ENCODE data around the gene BMP7.
"Not testable (repeated sequence)": the region's sequence is repeated elsewhere in the genome, so short reads cannot be mapped to it uniquely, and the experiment has no call there.

BMP7 gene

DNA sequence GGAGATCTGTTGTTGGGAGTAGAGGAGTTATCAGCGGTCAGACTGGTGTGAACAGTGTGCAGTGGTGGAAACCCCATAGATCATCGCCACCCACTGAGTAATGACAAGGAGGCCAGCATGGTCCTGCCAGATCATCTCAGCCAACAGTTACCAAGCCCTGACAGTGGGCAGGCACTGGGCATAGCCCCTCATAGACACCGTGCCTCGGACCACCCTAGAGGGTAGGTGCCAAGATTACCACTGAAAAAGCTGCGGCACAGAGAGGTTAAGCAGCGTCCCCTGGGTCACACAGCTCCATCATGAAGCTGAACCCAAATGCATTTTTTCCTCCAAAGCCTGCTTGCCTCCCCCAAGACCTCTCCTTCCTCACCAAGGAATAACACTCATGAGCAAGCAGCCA lies 21.5 kb upstream of the BMP7 start:
- DNase-seq (ENCODE audit: low read depth in 2 of 2), result no peak

DNA sequence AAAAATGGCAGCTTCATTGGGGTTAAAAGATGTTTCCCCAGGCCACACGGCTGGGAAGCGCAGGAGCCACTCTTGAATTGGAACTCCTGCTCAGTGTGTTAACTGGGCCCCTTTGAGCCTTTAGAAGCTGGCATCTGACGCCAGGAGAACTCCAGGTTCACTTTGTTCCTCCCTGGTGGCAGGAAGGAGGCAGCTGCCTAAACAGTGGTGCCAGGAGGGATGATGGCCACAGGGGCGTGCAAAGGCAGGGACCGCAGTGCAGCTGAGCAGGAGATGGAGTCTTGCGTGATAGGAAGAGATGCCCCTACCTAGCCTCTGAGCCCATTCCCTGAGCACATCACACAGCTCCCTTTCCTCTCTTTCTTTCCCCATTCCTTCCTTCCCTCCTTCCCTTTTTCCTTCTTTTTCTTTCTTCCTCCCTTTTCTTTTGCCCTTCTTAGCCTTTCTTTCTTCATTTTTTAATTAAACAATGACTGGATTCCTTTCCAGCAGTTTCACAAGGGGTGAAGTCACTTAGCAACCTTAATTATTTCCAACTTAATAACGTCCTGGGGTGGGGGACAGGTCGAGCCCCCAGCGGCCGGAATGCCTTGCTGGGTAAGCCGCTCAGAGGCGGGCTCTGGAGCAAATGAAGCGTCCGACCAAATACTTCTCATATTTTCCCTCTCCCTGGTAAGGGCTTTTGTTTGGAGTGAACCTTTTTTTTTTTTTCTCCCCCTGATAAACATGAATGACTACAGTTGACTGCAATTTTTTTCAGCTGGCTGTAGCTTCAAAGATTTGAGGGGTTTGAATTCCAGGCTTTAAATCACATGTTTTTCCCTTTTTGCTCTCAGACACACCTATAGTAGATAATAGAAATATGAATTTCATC lies 20.8 kb upstream of the BMP7 start:
- no peak for DNase-seq (ENCODE audit: low read depth in 2 of 2)

DNA sequence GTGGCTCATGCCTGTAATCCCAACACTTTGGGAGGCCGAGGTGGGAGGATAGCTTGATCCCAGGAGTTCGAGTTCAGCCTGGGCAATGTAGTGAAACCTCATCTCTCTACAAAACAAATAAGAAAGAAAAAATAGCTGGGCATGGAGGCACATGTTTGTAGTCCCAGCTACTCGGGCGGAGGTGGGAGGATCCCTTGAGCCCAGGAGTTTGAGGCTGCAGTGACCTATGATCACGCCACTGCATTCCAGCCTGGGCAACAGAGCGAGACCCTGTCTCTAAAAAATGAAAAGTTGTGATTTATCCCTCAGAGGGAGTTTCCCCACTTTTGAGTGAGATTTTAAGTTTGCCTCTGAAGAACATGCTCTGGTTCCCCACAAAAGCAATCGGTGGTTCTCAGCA lies 17.4 kb upstream of the BMP7 start:
- DNase-seq (ENCODE audit: low read depth in 2 of 2), result no peak

DNA sequence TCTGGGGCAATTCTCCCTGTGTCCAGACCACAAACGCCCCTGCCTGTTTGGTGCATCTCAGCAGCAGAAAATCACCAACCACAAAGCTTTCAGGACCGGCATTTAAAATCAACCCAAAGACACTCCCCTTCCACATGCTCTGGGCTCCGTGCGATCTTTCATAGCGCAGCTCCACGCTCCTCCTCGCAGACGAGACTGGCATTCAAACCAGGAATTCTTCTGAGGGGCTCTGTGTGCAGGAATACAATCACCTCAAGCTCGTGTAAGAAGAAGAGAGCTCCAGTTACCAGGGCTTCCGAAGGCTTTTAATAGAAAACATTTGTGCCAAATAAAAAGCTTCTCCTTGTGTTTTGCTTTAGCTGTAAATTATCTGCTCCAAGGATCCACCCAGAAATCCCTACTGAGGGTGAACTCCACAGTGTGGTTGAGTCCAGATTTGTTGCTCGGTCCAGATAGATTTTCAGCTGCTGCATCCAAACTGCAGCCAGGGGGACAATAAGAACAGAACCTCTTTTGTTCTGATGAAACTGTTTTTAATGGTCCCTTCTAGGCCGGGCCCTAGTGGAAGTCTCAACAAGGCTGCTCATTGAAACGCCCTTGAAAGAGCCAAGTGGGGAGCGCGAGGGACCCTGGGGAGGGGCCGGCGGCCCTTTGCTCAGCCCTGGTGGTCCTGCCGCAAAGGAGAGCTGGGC lies 16.4 kb upstream of the BMP7 start:
- no peak for DNase-seq (ENCODE audit: low read depth in 2 of 2)

DNA sequence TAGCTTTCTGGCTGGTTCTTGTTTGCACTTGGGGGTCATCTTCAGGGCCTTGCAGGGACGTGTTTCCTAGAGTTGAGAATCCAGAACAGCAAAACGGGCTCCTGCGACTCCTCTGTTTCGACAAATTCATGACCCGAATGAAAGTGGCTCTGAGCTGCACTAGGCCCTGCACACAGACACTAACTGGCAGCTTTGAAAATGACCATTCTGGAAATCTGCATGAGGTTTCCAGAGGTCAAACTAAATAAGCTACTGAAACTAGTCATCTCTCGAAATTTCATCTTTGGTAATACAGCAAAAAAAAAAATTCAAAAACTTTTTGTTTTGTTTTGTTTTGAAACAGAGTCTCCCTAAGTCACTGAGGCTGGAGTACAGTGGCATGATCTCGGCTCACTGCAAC lies 15.5 kb upstream of the BMP7 start:
- no peak for DNase-seq (ENCODE audit: low read depth in 2 of 2)

DNA sequence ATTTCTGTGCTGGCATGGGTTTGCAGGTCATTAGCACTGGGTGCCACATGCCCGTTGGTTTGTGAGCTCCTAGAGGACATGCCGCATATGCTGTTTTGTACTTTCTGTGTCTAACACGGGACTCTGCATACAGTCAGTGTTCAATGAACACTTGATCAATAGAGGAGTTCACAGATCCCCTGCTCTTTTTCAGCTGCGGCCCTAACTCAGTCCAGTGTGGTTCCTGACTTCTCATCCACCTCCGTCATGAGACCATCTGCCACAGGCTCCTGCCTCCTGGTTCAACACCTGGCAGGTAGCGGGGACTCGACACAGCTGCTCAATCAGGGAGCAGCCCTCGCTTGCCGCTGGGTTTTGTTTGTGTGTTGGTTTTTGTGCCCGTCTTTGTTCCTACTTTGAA lies 13.8 kb upstream of the BMP7 start:
- DNase-seq (ENCODE audit: low read depth in 2 of 2), result no peak

DNA sequence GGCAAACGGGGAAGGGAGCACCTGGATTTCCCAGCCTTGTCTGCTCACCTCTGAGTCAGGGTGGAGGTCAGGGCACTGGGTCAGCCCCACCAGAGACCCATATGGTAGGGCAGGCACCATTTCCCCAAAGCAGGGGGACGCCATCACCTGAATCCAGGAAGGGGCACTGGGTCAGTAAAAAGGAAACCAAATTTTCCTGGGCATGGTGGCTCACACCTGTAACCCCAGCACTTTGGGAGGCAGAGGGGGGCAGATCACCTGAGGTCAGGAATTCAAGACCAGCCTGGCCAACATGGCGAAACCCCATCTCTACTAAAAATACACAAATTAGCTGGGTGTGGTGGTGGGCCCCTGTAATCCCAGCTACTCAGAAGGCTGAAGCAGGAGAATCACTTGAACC lies 13.1 kb upstream of the BMP7 start:
- not testable (repeated sequence) for DNase-seq (ENCODE audit: low read depth in 2 of 2)

DNA sequence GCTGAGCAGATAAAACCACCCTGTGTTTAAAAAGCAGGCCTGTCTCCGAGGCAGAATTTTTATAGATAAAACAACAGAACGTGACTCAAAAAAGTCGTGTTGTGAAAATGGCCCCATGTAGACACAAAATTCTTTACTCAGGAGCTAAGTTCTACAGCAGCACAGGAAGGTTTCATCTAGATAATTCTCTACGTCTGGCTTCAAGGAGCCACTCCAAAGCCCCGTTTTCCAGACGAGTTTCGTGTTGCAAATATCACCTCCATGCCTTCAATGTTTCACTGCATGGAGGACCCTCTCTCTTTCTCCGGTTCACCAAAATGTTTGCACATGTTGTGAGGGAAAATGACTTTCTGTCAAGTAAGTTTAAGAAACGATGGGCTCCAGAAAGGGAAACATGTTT lies 12.0 kb upstream of the BMP7 start:
- DNase-seq (ENCODE audit: low read depth in 2 of 2), result no peak

DNA sequence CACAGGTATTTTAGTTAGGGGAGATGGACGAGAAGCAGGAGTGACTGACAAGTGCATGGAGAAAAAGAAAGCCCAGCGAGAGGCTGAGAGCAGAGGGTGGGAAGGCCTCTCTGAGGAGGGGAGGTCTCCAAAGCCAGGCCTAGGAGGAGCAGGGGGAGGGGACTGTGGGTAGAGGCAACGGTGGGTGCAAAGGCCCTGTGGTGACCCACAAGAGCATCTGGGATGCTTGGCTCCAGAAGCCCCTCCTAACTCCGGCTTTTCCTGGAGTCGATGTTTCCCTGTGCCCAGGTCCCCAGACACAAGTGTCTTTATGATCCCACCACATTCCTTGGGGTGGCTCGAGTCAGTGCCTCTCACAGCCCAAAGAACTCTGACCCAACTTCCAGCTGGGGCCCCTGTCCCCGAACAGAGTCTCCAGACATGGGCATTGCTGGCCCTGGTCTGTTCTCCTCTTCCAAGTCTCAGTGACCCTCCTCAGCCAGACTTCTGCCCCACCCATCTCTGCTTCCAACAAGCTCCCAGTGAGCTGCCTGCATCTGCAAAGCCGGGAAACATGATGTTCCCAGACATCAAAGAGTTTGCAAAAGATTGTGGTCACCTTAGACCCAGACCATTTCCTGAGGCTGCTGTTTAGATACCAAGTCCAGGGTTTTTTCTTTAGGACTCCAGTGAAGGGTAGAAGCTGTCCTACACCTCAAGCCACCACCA lies 11.1 kb upstream of the BMP7 start:
- DNase-seq (ENCODE audit: low read depth in 2 of 2), result no peak

DNA sequence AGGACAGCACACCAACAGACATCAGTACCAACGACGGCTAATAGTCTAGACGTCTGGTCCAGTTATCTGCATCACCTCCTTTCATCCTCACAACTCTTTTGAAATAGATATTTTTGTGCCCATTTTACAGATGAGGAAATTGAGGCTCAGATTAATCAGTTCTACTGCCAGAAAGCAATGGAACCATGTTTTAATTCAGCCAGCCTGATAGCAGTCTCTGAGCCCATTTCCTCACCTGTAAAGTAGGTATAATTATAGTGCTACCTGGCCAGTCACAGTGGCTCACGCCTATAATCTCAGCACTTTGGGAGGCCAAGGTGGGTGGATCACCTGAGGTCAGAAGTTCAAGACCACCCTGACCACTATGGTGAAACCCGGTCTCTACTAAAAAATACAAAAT lies 9.8 kb upstream of the BMP7 start:
- DNase-seq (ENCODE audit: low read depth in 2 of 2), result no peak

DNA sequence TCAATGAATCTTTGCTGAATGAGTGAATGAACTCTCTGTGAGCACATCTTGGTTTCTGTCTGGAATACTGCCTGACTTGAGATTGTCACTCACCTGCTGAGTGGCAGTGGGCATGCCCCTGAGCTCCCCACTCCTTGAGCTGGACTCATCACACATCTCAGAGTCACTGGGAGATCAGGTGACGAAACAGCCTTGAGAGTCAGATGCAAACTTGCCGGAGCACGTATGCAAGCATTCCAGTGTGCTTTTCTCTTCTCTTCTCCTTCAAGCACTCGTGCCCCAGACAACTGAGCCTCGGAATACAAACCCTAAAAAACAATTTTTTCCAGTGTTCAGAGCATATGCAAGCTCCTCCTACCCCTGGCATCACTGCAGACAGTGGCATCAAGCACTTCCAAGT lies 9.4 kb upstream of the BMP7 start:
- no peak for DNase-seq (ENCODE audit: low read depth in 2 of 2)

DNA sequence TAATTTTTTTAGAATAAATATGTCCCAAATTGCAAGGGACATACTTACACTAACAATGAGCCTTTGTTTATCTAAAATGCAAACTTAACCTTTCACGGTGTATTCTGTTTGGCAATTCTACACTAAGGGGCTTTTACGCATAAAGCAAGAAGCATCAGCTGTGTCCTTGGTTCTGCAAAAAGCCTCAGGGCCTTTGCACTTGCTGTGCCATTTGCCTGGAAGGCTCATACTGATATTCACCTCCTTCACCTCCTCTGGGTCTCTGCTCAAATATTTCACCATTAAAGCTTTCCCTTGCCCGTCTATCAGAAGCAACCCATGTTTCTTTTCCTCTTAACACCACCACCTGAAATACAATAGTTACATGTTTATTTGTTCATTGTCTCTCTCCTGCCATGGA lies 8.9 kb upstream of the BMP7 start:
- DNase-seq (ENCODE audit: low read depth in 2 of 2), result no peak

DNA sequence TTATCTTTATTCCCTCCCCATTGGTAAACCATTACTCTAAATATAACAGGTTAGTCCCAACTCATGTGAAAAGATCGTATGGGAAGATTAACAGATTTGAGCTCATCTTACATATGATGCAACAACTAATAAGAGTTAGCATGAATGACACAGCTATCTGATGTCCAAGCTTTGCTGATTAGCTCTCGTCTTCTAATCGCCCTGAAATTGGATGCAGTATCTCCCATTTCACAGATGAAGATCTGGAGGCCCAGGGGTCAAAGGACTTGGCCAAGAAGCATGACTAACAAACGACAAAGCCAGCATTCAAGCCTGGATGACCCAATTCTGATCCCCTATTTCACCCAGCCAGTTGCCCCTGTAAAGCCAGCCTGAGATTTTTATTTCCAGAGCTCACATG lies 8.4 kb upstream of the BMP7 start:
- no peak for DNase-seq (ENCODE audit: low read depth in 2 of 2)

DNA sequence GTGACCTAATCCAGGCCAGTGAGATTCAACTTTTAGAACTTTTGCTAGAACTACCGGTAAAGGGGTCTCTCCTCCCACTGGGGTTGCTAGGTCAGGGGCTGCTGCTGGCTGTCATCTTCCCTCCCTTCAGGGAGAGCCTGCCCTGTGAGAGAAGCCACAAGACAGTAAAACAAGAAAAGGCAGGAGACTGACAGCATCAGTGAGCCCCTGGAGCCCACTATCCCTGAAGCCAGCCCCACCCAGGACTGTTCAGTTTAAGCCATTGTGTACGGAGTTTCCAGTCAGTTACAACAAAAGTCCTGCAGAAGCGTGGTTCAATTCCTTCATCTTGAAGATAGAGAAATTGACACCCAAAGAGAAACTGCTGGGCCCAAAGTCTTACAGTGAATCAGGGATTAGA lies 7.9 kb upstream of the BMP7 start:
- DNase-seq (ENCODE audit: low read depth in 2 of 2), result no peak

DNA sequence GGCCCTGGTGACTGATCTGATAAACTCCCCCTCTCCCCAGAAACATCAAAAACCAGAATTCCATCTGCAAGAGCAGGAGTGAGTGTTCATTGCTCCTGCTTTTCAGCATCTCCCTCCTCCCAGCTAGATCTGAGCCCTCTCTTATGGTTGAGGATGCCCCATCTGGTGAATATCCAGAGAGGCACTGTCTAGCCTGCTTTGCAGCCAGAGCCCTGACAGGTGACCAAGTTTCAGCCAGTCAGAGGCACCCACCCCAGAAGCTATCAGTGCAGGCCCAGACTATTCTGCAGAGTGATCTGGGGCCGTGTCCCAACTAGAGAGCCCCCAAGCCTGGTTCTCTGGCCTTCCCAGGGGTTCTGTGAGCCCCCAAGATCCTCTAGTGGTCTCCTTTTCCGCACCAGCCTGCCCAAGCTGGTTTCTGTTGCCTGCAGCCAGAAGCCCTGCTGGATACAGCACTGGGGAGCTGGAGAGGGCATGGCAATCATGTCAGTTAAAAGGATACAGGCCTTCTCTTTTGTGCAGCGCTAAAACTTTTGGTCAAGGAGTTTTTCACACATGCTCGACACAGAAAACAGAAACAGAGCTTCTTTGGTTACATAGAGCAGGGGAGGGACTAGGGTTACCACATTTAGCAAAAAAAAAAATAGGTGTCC lies 6.6 kb upstream of the BMP7 start:
- no peak for DNase-seq (ENCODE audit: low read depth in 2 of 2)

DNA sequence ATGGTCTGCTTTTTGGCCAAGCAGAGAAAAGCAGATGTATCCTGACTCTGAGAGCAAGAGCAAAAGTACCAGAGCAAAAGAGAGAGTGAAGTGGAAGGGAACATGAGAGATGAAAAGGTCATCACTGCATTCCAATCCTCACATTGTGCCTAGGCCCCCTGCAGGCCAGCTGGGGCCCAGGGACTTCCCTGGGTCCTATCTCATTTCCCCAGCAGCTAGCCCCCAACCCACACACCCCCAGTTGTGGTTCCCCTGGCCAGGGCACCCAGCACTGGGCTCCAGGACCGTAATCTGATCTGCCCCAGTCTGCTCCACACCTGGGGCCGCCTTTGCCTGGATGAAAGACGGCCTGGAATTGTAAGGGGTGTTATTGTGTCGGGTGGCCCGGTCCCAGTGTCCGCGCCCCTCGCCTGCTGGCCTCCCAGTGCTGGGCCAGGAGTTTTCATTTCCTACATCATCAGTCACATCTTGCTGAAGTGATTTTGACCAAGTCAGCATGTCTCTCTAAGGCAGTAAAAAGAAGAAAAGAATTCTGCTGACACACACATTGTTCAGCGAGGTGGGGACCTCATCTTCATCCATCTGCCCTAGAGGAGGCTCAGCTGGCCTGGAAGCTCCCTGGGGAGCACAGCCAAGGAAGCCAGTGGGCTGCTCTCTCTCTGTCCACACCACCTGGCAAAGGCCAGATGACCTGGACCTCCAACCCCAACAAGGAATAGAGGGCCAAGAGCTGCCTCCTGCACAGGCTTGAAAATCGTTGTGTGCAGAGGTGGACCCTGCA lies 4.0 kb upstream of the BMP7 start:
- no peak for DNase-seq (ENCODE audit: low read depth in 2 of 2)

DNA sequence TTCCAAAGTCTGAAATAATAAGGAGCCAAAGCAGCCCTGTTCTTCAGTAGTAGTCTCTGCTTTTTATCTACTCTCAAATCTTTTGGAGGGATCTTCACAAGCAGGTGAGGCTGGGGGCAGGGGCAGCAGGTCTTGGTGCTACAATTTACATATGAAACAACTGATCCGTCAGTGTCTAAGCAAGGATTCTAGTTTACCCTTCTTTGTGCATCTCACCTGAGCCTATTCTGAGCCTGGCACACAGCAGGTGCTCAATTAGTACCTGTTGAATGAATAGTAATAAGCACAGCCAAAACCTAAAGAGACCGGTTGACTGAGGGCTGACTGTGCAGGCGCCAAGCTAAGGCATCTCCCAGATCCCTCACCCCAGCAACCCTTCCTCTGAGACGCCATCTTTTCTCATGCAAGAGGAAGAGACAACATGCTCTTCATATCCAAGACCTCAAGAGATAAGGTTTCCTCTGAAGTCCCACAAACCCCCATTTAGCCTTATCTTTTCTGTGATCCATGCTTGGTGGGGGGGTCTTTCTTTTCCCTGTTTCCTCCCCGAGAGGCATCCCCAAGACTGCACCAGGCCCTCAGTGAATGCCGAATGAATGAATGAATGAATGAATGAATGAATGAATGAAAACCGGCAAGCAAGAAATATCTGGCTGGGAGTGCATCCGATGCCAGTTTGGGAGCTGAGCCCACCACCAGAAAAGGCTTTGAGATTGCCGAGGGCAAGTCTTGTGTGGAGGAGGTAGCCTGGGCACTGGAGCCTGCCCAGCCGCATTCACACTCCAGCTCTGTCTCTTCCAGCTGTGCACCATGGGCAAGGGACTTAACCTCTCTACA lies 2.9 kb upstream of the BMP7 start:
- no peak for DNase-seq (ENCODE audit: low read depth in 2 of 2)

DNA sequence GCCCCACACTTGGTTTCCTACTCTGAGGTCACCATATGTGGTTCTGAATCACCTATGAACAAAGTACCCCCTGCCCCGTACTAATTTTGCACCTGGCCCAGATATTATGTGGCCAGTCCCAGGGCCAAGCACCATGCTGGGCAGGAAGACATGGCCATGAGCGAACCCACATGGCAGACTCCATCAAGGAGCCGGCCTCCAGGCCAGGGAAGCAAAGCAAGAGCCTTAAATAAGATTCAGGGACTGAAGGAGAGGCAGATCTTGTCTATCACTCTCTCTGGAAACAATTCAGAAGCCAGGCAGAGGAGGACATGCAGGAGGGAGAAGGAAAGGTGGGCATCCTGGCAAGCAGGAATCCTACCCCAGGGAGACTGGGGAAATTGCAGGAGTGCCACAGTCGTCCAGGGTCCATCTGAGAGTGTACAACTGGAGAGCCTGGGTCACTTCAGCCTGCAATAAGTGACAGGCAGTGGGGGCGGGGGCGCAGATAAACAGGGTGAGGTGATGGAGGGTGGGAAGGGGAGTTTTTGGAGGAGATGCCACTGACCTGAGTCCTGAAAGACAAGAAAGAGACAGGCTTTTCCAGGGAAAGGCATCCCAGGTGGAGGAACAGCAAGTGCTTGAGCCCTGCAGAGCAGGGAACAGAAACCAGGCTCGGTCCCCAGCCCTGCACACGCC lies 2.1 kb upstream of the BMP7 start:
- no peak for DNase-seq (ENCODE audit: low read depth in 2 of 2)

DNA sequence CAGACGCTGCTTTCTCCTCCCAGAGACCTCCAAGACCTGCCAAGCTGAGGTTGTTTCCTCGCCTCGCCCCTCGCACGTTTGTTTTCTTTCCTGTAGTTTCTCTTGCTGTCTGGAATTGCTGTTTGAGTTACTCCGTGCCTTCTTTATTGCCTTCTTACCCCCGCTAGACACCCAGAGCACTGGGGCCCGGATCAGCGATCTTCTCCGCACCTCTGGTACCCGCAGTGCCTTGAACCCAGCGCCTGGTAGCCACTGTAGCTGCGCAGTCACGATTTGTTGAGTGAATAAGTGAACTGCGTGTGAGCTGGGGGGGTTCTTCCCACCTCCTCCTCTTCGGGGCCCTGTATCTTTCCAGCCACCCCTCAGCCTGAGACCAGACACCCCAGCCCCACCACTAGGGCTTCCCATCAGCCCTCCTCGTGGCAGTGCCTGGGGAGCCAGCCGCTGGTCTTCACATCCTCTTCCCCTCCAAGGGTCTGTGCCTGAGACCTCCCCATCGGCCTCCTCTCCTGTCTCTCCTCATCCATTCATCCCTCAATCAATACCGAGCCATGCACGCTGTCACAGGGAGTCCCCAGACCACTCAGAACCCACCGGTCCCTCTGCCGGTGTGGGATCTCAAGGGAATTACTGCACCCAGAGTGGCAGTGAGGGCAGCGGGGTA lies 849 bp upstream of the BMP7 start:
- DNase-seq (ENCODE audit: low read depth in 2 of 2), result no peak

DNA sequence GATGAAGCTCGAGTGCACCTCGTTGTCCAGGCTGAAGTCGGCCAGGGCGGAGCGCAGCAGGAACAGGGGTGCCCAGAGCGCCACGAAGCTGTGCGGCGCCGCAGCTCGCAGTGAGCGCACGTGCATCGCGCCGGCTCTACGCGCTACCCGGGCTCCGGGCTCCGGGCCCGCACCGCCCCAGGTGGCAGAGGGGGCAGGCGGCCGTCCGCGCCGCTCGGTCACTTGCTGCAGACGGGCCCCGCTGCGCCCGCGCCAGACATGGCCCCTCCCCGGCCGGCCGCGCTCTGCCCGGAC lies 497 bp downstream of the BMP7 start:
- DNase-seq (ENCODE audit: low read depth in 2 of 2), result no peak

Measured in stimulated activated CD4-positive, alpha-beta T cell treated with anti-CD3 and anti-CD28 coated beads, Interleukin-15, amount 100 ng/mL, for 48 hours (primary cell).